ENCODE data around the gene KCNH1.

KCNH1 gene

GRCh38 chr1:210853276-210853675 is 280.7 kb downstream of the KCNH1 start:
- TF ChIP-seq, protein P1, sequence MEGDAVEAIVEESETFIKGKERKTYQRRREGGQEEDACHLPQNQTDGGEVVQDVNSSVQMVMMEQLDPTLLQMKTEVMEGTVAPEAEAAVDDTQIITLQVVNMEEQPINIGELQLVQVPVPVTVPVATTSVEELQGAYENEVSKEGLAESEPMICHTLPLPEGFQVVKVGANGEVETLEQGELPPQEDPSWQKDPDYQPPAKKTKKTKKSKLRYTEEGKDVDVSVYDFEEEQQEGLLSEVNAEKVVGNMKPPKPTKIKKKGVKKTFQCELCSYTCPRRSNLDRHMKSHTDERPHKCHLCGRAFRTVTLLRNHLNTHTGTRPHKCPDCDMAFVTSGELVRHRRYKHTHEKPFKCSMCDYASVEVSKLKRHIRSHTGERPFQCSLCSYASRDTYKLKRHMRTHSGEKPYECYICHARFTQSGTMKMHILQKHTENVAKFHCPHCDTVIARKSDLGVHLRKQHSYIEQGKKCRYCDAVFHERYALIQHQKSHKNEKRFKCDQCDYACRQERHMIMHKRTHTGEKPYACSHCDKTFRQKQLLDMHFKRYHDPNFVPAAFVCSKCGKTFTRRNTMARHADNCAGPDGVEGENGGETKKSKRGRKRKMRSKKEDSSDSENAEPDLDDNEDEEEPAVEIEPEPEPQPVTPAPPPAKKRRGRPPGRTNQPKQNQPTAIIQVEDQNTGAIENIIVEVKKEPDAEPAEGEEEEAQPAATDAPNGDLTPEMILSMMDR (conservative IDR thresholded peaks at IDR 0.05), result no peak
- no peak for TF ChIP-seq ZFX (IDR thresholded peaks at IDR 0.05)
- no peak overlapping the region for H3K27ac ChIP-seq

GRCh38 chr1:210850556-210850955 is 283.4 kb downstream of the KCNH1 start:
- TF ChIP-seq, protein P1 (conservative IDR thresholded peaks at IDR 0.05), result no peak
- TF ChIP-seq ZFX (IDR thresholded peaks at IDR 0.05), result no peak
- no peak overlapping the region for H3K27ac ChIP-seq

DNA sequence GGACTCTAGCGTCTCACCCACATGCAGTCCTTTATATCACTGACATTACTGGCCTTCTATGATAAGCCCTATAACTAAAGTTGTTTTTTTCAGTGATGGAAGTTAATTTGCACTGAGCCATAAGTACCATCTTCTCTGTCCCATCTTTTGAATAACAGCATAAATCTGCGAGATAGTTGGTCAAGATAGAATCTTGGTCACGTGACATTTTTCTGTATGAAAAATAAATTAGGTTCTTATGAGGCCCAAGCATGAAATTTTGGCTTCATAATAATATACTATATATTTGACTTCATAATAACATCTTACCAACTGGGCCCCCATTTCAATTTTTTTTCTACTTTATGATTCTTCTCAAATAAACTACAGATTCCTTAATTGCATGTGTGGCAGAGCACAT is 285.5 kb downstream of the KCNH1 start:
- no peak overlapping the region for H3K27ac ChIP-seq
- no peak for TF ChIP-seq ZFX (IDR thresholded peaks at IDR 0.05)

DNA sequence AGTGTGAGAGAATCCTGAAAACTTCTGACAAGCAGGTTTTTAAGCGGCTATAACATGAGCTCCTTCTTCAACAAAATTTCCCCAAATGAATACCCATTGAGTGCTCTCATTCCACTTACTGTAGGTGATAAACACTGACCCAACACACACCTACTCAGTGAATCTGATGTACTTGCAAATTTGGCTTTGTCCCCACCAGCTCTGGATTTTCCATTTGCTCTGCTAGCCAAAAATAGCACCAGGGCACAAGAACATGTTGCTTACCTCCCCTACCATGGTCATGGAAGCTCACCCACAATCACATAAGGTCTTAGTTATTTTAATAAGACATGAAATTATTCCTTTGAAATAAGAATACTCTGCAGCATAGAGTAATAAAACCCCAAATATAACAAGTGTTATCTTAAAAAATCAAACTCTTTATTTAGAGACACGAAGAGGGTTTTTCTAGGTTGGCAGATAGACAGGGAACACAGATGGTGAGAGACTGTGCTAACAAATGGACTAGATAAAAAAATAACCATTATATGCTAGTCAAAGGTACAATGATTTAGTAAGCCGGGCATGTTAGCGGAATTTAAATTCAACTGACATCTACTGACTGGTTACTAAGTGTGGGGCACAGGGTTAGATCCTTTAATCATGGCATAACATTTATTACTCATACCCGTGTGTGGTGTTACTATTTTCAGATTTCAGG is 291.9 kb downstream of the KCNH1 start:
- TF ChIP-seq, protein P1 (conservative IDR thresholded peaks at IDR 0.05), result no peak
- TF ChIP-seq ZFX (IDR thresholded peaks at IDR 0.05), result no peak
- H3K27ac ChIP-seq, result no peak overlapping the region

GRCh38 chr1:210830034-210831028 is 303.6 kb downstream of the KCNH1 start:
- TF ChIP-seq, protein P1 (conservative IDR thresholded peaks at IDR 0.05), result no peak
- TF ChIP-seq ZFX (IDR thresholded peaks at IDR 0.05), result no peak
- no peak overlapping the region for H3K27ac ChIP-seq

DNA sequence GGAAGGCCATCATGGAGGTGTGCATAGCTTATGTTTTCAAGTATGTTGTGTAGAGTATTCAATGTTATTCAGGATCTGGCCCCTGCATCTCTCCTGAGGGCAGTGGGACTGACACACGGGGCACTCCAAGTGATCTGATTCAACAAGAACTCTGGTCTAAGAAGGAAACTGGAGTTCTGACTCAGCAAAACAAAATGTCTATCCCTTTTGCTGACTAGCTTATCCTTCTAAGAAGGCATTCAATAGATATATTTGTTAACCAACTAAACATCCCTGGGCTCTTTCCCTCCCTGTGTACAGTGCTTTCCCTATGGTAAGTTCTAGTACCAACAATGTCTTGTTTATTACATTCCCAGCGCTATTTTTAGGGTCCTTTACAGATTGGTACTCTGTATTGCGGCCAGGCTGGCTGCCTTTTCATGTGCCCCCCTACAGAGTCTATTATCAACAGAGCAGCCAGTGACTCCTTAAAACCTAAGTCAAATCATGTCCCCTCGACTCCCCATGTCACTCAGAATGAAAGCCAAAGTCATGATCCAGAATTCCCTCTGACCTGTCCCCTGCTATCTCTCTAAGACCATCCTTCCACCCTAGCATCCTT is 304.9 kb downstream of the KCNH1 start:
- TF ChIP-seq, protein P1 (conservative IDR thresholded peaks at IDR 0.05), result no peak
- no peak for TF ChIP-seq ZFX (IDR thresholded peaks at IDR 0.05)
- no peak overlapping the region for H3K27ac ChIP-seq

DNA sequence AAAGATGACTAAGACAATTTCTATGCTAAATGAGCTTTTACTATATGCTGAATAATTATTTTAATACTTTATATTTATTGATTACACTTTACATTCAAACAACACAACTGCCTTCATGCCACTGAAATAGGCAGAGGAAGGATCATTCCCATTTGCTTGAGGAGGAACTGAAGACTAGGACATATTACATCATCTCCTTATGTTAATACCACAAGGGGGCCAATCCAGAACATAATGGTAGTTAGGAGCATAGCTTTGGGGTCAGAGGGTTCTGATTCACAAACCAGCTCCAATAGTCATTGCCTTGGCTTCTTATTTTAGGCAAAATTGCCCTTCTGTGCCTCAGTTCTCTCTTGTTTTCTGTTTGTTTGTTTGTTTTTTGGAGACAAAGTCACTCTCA is 306.5 kb downstream of the KCNH1 start:
- no peak overlapping the region for H3K27ac ChIP-seq
- no peak for TF ChIP-seq ZFX (IDR thresholded peaks at IDR 0.05)
- TF ChIP-seq, protein P1 (conservative IDR thresholded peaks at IDR 0.05), result no peak
